Mammary epithelial cell (primary cell): Measurements from ENCODE around the gene SPSB4.

Experiments used
- CTCF ChIP-seq, 2 donors: IDR thresholded peaks in 1 of 2; conservative IDR thresholded peaks in 1 of 2; 2 replicates each; pipeline ENCODE4 v1.5.1; 2011 to 2012; ENCODE audit warnings: inconsistent platforms in 2 of 2, low read length in 2 of 2, mild to moderate bottlenecking in 2 of 2, control low read depth in 1 of 2, low read depth in 1 of 2; ENCODE audit not compliant: insufficient read depth in 1 of 2; ENCODE audit errors: extremely low read depth in 1 of 2
- EZH2 ChIP-seq: IDR thresholded peaks from 2 replicates; pipeline ENCODE4 v1.6.1; 2012; ENCODE audit warnings: low read length, inconsistent platforms, borderline replicate concordance

GRCh38 chr3:141065258-141065657 is 14.1 kb downstream of the SPSB4 start:
- no peak for TF ChIP-seq CTCF (conservative IDR thresholded peaks at IDR 0.05 in 1 of 2, IDR thresholded peaks at IDR 0.05 in 1 of 2; ENCODE audit: extremely low read depth in 1 of 2, insufficient read depth in 1 of 2, low read depth in 1 of 2, low read length in 2 of 2)
- no peak for TF ChIP-seq EZH2
